ENCODE results near the gene CRYBG1. TPM values are rescaled to one million over a fixed set of nuclear protein-coding genes. Genes with fewer than 3 reads are reported as not detected.
A peak's percentile ranks its signal among the peaks of the same experiment; 100 is the strongest.

Gene CRYBG1
- total RNA-seq, 1 experiment from 2014 or later = 19.9 TPM

DNA sequence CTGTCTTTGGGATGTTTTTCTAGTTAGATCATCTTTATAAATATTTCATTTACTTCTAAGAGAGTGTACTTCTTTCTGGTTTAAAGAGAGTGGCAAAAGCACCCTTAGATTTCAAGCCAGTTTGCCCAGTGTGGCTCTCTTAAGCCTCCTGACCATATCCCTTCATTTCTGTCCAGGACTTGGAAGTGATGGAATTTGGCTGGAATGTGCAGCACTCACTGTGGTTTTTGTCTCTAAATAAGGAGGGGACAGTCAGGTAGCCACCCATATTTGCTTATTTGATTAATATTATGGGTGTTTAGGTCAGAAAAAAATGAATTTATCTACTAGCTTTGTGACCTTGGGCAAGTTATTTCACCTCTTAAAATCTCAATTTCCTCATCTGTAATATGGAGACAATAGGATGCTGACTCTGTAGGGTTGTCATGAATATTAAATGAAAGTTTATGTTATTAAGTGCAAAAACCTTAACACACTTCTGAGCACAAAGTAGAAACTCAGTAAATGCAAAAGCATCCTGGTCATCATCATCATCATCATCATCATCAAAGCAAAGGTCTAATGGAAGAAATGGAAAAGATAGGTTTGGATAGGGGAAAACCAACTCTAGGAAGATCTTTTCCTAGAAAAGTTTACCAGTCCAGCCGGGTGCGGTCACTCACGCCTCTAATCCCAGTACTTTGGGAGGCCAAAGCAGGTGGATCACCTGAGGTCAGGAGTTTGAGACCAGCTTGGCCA is 3.1 kb downstream of the CRYBG1 start:
- Histone ChIP-seq H2AFZ (ENCODE audit: low read length) (0 out of 2 replicates have a peak overlapping the region, but pooled peaks have one; percentile 22), H3K27ac (ENCODE audit: low read length) (0 out of 2 replicates have a peak overlapping the region, but pooled peaks have one; percentile 37), H3K79me2 (ENCODE audit: low read length) (peaks cover 41% of the 10 kb centered on the region), H3K4me1 (ENCODE audit: insufficient read depth, low read length) (peaks cover 20% of the 10 kb centered on the region), H3K4me2 (ENCODE audit: low read length) (peak overlapping the region; percentile 33), H3K27me3 (ENCODE audit: low read length) (no peaks in the 10 kb centered on the region), H3K9me3 (ENCODE audit: low read length) (no peaks in the 10 kb centered on the region), H3K36me3 (ENCODE audit: low read depth, low read length) (no peaks in the 10 kb centered on the region), H3K4me3 (ENCODE audit: low read length) (no peak overlapping the region), H3F3A (ENCODE audit: low read length, unreplicated experiment) (no peaks in the 10 kb centered on the region), H3K9ac (ENCODE audit: low read length) (no peak overlapping the region), H4K20me1 (ENCODE audit: low read length) (no peaks in the 10 kb centered on the region), H3K9me2 (replicated peaks; ENCODE audit: low read length) (no peaks in the 10 kb centered on the region)
- intact Hi-C loops (cut with micrococcal nuclease) = no loop called here
- ChIA-PET CTCF (no interaction called here), POLR2A (ENCODE audit: unreplicated experiment) (no interaction called here)
- no TSS peak for BruUV-seq (replicated peaks)
- peak; percentile 70 for DNase-seq
- TF ChIP-seq EZH2phosphoT487 (IDR thresholded peaks at IDR 0.05; ENCODE audit: borderline replicate concordance, low read length) (no peak), EZH2 (IDR thresholded peaks at IDR 0.05; ENCODE audit: low read length, unreplicated experiment) (no peak)
- TF ChIP-seq, protein P1, sequence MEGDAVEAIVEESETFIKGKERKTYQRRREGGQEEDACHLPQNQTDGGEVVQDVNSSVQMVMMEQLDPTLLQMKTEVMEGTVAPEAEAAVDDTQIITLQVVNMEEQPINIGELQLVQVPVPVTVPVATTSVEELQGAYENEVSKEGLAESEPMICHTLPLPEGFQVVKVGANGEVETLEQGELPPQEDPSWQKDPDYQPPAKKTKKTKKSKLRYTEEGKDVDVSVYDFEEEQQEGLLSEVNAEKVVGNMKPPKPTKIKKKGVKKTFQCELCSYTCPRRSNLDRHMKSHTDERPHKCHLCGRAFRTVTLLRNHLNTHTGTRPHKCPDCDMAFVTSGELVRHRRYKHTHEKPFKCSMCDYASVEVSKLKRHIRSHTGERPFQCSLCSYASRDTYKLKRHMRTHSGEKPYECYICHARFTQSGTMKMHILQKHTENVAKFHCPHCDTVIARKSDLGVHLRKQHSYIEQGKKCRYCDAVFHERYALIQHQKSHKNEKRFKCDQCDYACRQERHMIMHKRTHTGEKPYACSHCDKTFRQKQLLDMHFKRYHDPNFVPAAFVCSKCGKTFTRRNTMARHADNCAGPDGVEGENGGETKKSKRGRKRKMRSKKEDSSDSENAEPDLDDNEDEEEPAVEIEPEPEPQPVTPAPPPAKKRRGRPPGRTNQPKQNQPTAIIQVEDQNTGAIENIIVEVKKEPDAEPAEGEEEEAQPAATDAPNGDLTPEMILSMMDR (conservative IDR thresholded peaks at IDR 0.05; ENCODE audit: low read depth, low read length) = no peak
- peak; percentile 16; the same call in 1 of the 2 replicates for ATAC-seq

DNA sequence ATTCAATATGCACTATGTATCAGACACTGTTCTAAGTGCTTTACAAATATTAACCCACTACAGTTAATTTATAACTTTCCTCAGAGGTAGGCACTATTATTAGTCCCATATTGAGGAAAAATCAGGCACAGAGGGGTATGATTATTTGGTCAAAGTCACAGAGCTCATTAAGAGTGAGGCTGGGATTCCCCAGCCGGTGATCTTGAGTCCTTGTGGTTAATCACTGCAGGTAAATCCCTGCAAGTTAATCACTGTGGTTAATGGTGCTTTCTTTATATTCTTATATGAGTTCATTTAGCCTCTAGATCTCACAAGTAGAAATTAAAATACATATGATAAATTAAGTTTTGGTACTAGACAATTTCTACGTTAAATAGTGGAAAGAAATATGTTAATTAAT is 9.2 kb downstream of the CRYBG1 start:
- H3K9me2 ChIP-seq (replicated peaks; ENCODE audit: low read length) = no peaks in the 10 kb centered on the region
- BruUV-seq (replicated peaks) = no TSS peak
- no peak overlapping the region for H2AFZ ChIP-seq (ENCODE audit: low read length)
- intact Hi-C loops (cut with micrococcal nuclease) = no loop called here
- no peak overlapping the region for H3K9ac ChIP-seq (ENCODE audit: low read length)
- ChIA-PET CTCF (no interaction called here), POLR2A (ENCODE audit: unreplicated experiment) (no interaction called here)
- peak overlapping the region; percentile 77; the same call in 1 of the 2 replicates for H3K27ac ChIP-seq (ENCODE audit: low read length)
- H3K4me1 ChIP-seq (ENCODE audit: insufficient read depth, low read length) = peaks cover 34% of the 10 kb centered on the region
- no peaks in the 10 kb centered on the region for H3K27me3 ChIP-seq (ENCODE audit: low read length)
- peaks cover 48% of the 10 kb centered on the region for H3K79me2 ChIP-seq (ENCODE audit: low read length)
- H3K9me3 ChIP-seq (ENCODE audit: low read length) = no peaks in the 10 kb centered on the region
- no peak overlapping the region for H3K4me3 ChIP-seq (ENCODE audit: low read length)
- no peak for ATAC-seq
- no peaks in the 10 kb centered on the region for H3F3A ChIP-seq (ENCODE audit: low read length, unreplicated experiment)
- H3K36me3 ChIP-seq (ENCODE audit: low read depth, low read length) = no peaks in the 10 kb centered on the region
- DNase-seq = no peak
- TF ChIP-seq, protein P1 (conservative IDR thresholded peaks at IDR 0.05; ENCODE audit: low read depth, low read length) = no peak
- TF ChIP-seq EZH2 (IDR thresholded peaks at IDR 0.05; ENCODE audit: low read length, unreplicated experiment) (no peak), EZH2phosphoT487 (IDR thresholded peaks at IDR 0.05; ENCODE audit: borderline replicate concordance, low read length) (no peak)
- H4K20me1 ChIP-seq (ENCODE audit: low read length) = no peaks in the 10 kb centered on the region
- 0 out of 2 replicates have a peak overlapping the region, but pooled peaks have one; percentile 5 for H3K4me2 ChIP-seq (ENCODE audit: low read length)

DNA sequence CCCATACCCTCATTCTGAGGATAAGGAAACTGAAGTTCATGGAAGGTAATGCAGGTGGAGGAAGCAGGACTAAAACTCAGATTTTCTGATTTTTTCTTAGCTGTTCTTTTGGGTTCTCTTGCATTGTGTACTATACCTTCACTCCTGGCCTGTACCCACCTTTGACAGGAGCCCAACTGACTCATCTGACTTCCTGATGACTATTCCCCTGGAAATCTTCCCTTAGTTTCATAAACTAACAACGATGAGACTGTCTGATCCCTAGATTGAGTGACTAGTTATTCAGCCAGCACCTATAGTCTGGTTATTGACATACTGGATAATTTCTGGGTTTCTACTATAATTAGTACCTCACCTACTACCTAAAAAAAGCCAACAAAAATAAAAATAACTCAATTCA is 10.1 kb downstream of the CRYBG1 start:
- ChIA-PET CTCF (no interaction called here), POLR2A (ENCODE audit: unreplicated experiment) (no interaction called here)
- Histone ChIP-seq H3K27ac (ENCODE audit: low read length) (peak overlapping the region; percentile 77), H3F3A (ENCODE audit: low read length, unreplicated experiment) (no peaks in the 10 kb centered on the region), H3K27me3 (ENCODE audit: low read length) (no peaks in the 10 kb centered on the region), H3K79me2 (ENCODE audit: low read length) (peaks cover 46% of the 10 kb centered on the region), H3K9ac (ENCODE audit: low read length) (no peak overlapping the region), H3K4me1 (ENCODE audit: insufficient read depth, low read length) (peaks cover 34% of the 10 kb centered on the region), H3K4me3 (ENCODE audit: low read length) (peak overlapping the region; percentile 17; the same call in 1 of the 2 replicates), H2AFZ (ENCODE audit: low read length) (no peak overlapping the region), H3K36me3 (ENCODE audit: low read depth, low read length) (no peaks in the 10 kb centered on the region), H3K4me2 (ENCODE audit: low read length) (peak overlapping the region; percentile 74), H3K9me2 (replicated peaks; ENCODE audit: low read length) (no peaks in the 10 kb centered on the region), H3K9me3 (ENCODE audit: low read length) (no peaks in the 10 kb centered on the region), H4K20me1 (ENCODE audit: low read length) (no peaks in the 10 kb centered on the region)
- DNase-seq (peak; percentile 83), ATAC-seq (peak; percentile 98)
- no peak for TF ChIP-seq EZH2 (IDR thresholded peaks at IDR 0.05; ENCODE audit: low read length, unreplicated experiment)
- intact Hi-C loops (cut with micrococcal nuclease) = no loop called here
- BruUV-seq (replicated peaks) = no TSS peak

Data from PC-3 (cell line).